Activated B cell treated with CpG ODN at 0.5 μM for 24 hours (primary cell): ENCODE data around the gene CNIH3. TPM values are rescaled to one million over a fixed set of nuclear protein-coding genes. Genes with fewer than 3 reads are reported as not detected.

Experiments
- ATAC-seq: fragments of 200-7000 bp; cut with Tn5 transposase; one replicate; pipeline ENCODE4 v1.10.0; 2021; ENCODE audit warnings: low read depth, mild to moderate bottlenecking, moderate library complexity
- CTCF ChIA-PET: fragments of 350-600 bp; sonication (Branson Sonifier 250); formaldehyde crosslinking; loops from one replicate; lab custom pipeline; 2021; ENCODE audit warnings: antibody characterized with exemption; lab: Charles Lee
- POLR2A ChIA-PET: fragments of 350-600 bp; sonication (Branson Sonifier 250); formaldehyde crosslinking; loops from one replicate; lab custom pipeline; 2021; ENCODE audit warnings: antibody characterized with exemption; lab: Charles Lee
- DNase-seq: peaks from one replicate; pipeline ENCODE4 v3.0.0; 2022
- H3K27ac Mint-ChIP-seq: one replicate; pipeline ENCODE4 v1.8.0; 2020; ENCODE audit warnings: mixed read lengths
- H3K27me3 Mint-ChIP-seq: one replicate; pipeline ENCODE4 v1.8.0; 2021; ENCODE audit warnings: mixed read lengths
- H3K36me3 Mint-ChIP-seq: one replicate; pipeline ENCODE4 v1.8.0; 2021; ENCODE audit warnings: low read depth, mixed read lengths
- H3K4me1 Mint-ChIP-seq: one replicate; pipeline ENCODE4 v1.8.0; 2021; ENCODE audit warnings: mixed read lengths
- H3K4me3 Mint-ChIP-seq: one replicate; pipeline ENCODE4 v1.8.0; 2020; ENCODE audit warnings: mild to moderate bottlenecking, mixed read lengths
- H3K9me3 Mint-ChIP-seq: one replicate; pipeline ENCODE4 v1.8.0; 2020; ENCODE audit warnings: mixed read lengths
- CTCF ChIP-seq: fragments of 200-600 bp; IDR thresholded peaks from one replicate; pipeline ENCODE4 v1.8.0; 2022; ENCODE audit warnings: antibody characterized with exemption, mild to moderate bottlenecking
- intact Hi-C: fragments of 100-400 bp; cut with micrococcal nuclease; formaldehyde crosslinking; loops from one replicate; pipeline ENCODE4 v1.15.1; 2024
- total RNA-seq: library from RNA; stranded (reverse); gene quantifications from 2 replicates; pipeline ENCODE4 v1.2.3, GENCODE V29; 2022

Gene CNIH3
- total RNA-seq, 1 donor from 2014 or later = 1.8 TPM

GRCh38 chr1:224700918-224701531 is 84.9 kb downstream of the CNIH3 start:
- TF ChIP-seq CTCF = no peak
- H3K4me3 Mint-ChIP-seq = no peak overlapping the region
- ChIA-PET POLR2A (no interaction called here), CTCF (no interaction called here)
- intact Hi-C loops = no loop called here
- H3K27me3 Mint-ChIP-seq = no peaks in the 10 kb centered on the region
- H3K27ac Mint-ChIP-seq = no peak overlapping the region
- no peak for ATAC-seq
- no peaks in the 10 kb centered on the region for H3K4me1 Mint-ChIP-seq
- no peak for DNase-seq
- no peaks in the 10 kb centered on the region for H3K36me3 Mint-ChIP-seq
- no peaks in the 10 kb centered on the region for H3K9me3 Mint-ChIP-seq

DNA sequence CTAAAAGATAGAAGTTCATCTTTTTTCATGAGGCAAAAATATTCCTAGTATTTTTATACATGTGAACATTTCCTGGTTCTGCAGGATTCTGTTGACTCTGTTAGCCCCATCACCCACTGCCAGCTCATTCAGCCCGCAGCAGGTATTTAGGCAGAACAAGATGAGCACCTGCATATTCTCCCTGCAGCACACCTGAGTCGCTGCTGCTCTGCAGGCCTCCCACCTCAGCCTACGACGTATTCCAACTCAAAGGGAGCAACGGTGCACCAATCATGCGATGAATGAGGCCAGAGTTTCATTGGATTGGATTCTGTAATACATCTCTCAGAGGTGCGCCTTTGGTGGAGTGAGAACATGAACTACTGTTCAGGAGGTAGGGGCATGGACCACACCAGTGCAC is 87.6 kb downstream of the CNIH3 start:
- Mint-ChIP-seq H3K36me3 (no peaks in the 10 kb centered on the region), H3K27ac (no peak overlapping the region), H3K27me3 (peaks cover 2% of the 10 kb centered on the region), H3K9me3 (no peaks in the 10 kb centered on the region), H3K4me3 (no peak overlapping the region), H3K4me1 (no peaks in the 10 kb centered on the region)
- ATAC-seq (no peak), DNase-seq (no peak)
- ChIA-PET CTCF (no interaction called here), POLR2A (no interaction called here)
- no peak for TF ChIP-seq CTCF
- intact Hi-C loops = no loop called here

GRCh38 chr1:224704107-224704735 is 88.1 kb downstream of the CNIH3 start:
- no peaks in the 10 kb centered on the region for H3K36me3 Mint-ChIP-seq
- no peak for TF ChIP-seq CTCF
- intact Hi-C loops = no loop called here
- no peak overlapping the region for H3K4me3 Mint-ChIP-seq
- no peaks in the 10 kb centered on the region for H3K4me1 Mint-ChIP-seq
- ChIA-PET POLR2A (no interaction called here), CTCF (no interaction called here)
- DNase-seq = no peak
- H3K27me3 Mint-ChIP-seq = peaks cover 2% of the 10 kb centered on the region
- no peaks in the 10 kb centered on the region for H3K9me3 Mint-ChIP-seq
- H3K27ac Mint-ChIP-seq = no peak overlapping the region
- no peak for ATAC-seq

DNA sequence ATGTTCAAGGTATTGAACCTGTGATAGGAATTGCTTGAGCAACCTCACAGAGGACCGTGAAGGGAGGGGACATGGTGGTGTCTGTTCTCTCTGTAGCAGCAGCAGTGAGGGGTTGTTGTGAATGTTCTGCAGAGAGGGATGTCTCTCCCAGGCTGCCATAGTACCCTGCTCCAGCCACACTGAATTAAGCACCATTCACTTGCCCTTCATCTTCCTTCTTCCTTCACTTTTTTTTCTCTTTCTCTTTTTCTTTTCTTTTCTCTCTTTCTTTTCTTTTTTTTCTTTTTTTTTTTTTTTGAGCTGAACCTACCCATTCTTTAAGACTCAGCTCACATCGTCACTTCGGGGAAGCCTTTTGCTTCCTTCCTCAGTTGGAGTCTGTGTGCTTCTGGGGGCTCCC is 89.5 kb downstream of the CNIH3 start:
- ChIA-PET CTCF (no interaction called here), POLR2A (no interaction called here)
- DNase-seq = no peak
- Mint-ChIP-seq H3K36me3 (no peaks in the 10 kb centered on the region), H3K4me3 (no peak overlapping the region), H3K27ac (no peak overlapping the region), H3K4me1 (no peaks in the 10 kb centered on the region), H3K27me3 (peaks cover 2% of the 10 kb centered on the region), H3K9me3 (no peaks in the 10 kb centered on the region)
- no peak for ATAC-seq
- TF ChIP-seq CTCF = no peak
- intact Hi-C loops = no loop called here

DNA sequence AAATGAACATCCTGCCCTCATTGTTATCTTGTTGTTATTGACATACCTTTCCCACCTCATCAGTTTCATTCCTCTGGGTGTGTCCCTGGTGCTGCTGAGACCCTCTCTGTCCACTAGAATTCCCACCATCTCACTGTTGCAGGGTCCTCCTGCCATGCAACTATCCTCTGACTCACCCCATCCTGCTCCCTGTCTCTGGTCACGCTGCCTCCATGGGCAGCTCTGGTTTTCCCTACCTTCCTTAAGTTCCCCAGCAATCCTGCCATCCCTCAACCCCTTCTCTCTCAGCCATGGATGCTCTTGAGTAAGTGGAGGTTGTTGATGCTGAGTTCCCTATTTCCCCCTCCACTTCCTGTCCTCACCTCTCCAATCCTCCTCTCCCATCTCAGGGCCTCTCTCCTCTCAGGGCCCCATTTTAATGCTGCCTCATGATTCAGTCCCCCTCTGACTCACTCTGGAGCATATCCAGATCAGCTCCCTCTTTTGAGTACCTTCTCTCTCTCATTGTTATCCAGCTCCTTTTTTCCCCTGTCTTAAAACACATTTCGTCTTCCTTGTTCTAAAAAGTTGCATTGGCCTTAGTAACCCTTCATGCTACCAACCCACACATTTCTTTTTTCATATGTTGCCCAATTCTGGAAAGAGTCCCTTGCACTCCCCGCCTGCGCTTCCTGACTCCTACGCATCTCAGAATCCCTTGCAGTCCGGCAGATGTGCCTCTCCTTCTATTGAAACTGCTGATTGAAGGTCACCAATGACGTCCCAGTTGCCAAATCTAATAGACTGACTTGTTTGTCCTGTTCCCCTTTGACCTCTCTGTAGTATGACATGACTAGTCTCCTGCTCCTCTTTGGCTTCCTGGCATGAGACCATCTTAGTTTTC is 92.0 kb downstream of the CNIH3 start:
- Mint-ChIP-seq H3K27ac (no peak overlapping the region), H3K4me3 (no peak overlapping the region), H3K4me1 (no peaks in the 10 kb centered on the region), H3K9me3 (no peaks in the 10 kb centered on the region), H3K27me3 (peaks cover 2% of the 10 kb centered on the region), H3K36me3 (no peaks in the 10 kb centered on the region)
- intact Hi-C loops = no loop called here
- ATAC-seq (no peak), DNase-seq (no peak)
- ChIA-PET CTCF (no interaction called here), POLR2A (no interaction called here)
- no peak for TF ChIP-seq CTCF
